Vagina (tissue), 2 donors: ENCODE measurements around the gene ZNF830.

Experiments
- CTCF ChIP-seq, 3 experiments: fragments of 450-650 bp in 2 of 3; fragments of 200-600 bp in 1 of 3; sonication (generic) in 1 of 3; IDR thresholded peaks; one replicate each; pipeline ENCODE4 v1.5.1; 2017 to 2019; ENCODE audit warnings: antibody characterized with exemption in 3 of 3, mild to moderate bottlenecking in 2 of 3, moderate library complexity in 2 of 3
- POLR2A ChIP-seq, 2 donors: fragments of 450-650 bp; IDR thresholded peaks; one replicate each; pipeline ENCODE4 v1.6.1; 2017; ENCODE audit warnings: antibody characterized with exemption in 2 of 2, mild to moderate bottlenecking in 2 of 2, moderate library complexity in 2 of 2

GRCh38 chr17:34979650-34980352 is 18.5 kb downstream of the ZNF830 start:
- no peak for TF ChIP-seq CTCF (IDR thresholded peaks at IDR 0.05)
- no peak for TF ChIP-seq POLR2A (IDR thresholded peaks at IDR 0.05)
